NOMO-1 treated with DMSO at 0.1 percent for 48 hours (cell line): ENCODE measurements around the gene BSPRY.
"Not testable (repeated sequence)": the region's sequence is repeated elsewhere in the genome, so short reads cannot be mapped to it uniquely, and the experiment has no call there.

ENCODE experiments used
- DNase-seq: peaks from one replicate; lab custom pipeline; 2025; ENCODE audit not compliant: unreplicated experiment; lab: John Stamatoyannopoulos, UW

The BSPRY gene

GRCh38 chr9:113390192-113390960 lies 41.0 kb downstream of the BSPRY start:
- no peak for DNase-seq

GRCh38 chr9:113391917-113392316 lies 42.6 kb downstream of the BSPRY start:
- no peak for DNase-seq

DNA sequence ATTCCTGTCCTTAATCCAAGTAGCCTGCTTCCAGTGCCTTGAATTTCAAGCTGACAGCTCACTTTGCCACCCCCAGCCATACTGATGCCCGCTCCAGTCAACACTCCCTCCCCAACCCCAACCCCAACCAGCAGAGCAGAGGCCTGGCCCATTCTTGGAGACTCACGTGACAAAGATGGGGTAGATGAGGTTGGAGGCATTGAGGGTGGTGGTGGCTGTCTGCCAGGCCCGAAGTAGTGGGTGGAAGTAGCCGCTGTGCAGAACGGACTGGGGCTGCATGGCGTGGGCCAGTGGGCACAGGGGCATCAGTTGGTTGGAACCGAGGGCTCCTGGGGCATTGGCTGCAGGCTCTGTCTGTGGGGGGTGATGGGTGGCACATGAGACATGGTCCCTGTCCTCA lies 43.9 kb downstream of the BSPRY start:
- no peak for DNase-seq

GRCh38 chr9:113395000-113395861 lies 45.9 kb downstream of the BSPRY start:
- DNase-seq, result no peak

GRCh38 chr9:113397203-113397631 lies 47.9 kb downstream of the BSPRY start:
- DNase-seq, result no peak

DNA sequence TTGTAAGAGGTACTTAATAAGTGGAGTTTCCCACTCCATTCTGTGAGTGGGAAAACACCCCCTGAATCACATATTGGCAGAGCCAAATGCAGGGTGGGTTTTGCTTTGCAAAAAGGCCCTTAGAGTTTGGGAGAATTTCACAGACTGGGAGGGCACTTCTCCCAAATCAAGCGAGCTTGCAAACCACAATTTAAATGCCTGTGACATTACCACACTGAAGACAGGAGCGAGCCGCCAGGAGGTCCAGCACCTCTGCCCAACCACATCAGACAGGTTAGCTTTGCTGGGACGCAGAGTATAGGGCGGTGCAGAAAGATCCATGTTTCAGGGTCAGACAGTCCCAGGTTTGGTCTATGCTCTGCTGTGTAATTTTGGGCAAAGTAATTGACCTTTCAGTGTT lies 49.5 kb downstream of the BSPRY start:
- no peak for DNase-seq

DNA sequence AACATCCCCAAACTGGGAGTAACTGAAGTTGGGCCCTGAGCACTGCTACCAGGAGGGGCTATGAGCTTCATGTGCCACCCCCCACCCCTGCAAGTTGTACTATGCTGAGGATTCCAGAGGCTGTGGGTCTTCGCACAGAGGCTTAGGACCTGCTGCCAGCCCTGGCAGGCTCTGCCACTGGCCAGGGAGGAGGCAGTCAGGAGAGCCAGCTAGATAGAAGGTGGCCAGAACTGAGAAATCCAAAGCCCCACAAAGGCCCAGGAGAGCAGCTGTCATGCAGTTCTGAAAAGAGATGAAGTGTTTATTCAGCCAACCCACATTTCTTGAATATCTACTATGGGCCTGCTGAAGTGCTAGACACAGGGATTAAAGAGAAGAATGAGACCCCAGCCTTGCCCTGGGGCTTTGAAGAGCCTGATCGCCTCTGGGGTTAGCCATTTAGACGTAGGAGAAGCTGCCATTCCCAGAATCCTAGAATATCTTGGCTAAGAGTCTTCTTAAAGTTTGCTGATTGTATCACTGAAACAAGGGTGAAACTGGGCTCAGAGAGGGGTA lies 50.4 kb downstream of the BSPRY start:
- no peak for DNase-seq

- peak; percentile 97 for DNase-seq
Observed at GRCh38 chr9:113401027-113401792, 51.9 kb downstream of the BSPRY start, which contains the start of gene ALAD. TSS of gene ALAD (minus strand) at chr9:113401284. CDS start at chr9:113393559, 7,725 bp downstream.

GRCh38 chr9:113403646-113404045 lies 54.3 kb downstream of the BSPRY start:
- DNase-seq, result peak; percentile 89

DNA sequence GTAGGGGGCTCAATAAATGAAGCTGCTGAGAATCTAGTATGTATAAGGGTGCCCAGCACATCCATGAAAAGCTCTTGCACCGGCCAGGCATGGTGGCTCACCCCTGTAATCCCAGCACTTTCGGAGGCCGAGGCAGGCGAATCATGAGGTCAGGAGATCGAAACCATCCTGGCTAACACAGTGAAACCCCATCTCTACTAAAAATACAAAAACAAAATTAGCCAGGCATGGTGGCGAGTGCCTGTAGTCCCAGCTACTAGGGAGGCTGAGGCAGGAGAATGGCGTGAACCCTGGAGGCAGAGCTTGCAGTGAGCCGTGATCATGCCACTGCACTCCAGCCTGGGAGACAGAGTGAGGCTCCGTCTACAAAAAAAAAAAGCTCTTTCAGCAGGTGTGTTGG lies 57.0 kb downstream of the BSPRY start:
- DNase-seq, result not testable (repeated sequence)

DNA sequence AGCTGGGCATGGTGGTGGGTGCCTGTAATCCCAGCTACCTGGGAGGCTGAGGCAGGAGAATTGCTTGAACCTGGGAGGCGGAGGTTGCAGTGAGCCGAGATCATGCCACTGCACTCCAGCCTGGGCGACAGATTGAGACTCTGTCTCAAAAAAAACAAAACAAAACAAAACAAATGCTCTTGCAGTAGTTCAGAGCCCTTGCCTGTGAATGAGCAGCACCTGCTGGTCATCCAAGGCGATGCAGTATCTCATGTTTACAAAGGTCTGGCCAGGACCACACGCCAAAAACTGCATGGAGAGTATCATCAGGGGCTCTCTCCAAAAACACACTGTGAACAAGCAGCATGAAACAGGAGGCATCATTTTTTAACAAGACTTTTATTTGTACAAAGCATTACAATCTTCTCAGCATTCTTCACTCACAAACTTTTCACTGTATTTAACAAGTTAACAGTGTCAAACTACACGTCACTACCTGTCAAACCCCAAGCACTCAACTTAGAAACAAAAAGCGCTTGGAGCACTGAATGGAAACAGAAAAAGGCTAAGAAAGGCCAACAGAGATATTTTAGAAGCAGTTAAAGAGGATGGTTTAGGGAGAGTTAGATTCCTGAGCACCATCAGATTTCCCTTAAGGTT lies 57.7 kb downstream of the BSPRY start:
- DNase-seq, result peak; percentile 75

DNA sequence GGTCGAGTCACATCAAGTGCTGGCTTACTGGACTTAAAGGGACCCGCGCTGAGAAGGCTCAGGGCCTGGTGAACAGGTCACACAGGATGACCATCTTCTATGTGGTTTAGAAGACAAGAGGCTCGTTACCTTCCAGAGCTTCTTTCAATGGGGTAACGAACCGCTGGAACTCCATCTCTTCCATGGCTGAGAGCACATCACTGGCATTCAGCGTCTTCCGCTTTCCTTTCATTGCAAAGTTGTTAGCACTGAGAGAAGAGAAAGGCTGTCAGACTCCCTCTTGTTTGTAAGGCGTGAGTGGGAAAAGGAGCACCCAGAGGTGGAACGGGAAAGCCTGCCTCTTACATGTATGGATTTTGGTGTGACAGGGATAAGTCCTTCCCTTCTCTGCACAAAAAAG lies 60.1 kb downstream of the BSPRY start:
- DNase-seq, result no peak

DNA sequence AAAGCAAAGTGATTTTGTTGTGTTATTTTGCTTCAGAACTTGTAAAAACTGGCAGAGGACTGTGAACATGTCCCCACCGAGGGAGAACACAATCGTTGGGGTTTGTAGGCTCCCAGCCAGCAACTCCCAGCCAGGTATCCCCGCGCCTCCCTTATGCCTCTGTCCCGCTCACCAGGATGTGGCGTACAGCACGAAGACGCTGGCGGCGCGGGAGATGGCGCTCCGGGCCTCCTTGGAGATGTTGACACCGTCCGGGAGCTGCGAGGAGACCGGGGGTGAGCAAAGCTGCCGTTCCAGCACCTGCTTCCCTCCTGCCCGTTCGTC lies 60.5 kb downstream of the BSPRY start:
- DNase-seq, result peak; percentile 41

DNA sequence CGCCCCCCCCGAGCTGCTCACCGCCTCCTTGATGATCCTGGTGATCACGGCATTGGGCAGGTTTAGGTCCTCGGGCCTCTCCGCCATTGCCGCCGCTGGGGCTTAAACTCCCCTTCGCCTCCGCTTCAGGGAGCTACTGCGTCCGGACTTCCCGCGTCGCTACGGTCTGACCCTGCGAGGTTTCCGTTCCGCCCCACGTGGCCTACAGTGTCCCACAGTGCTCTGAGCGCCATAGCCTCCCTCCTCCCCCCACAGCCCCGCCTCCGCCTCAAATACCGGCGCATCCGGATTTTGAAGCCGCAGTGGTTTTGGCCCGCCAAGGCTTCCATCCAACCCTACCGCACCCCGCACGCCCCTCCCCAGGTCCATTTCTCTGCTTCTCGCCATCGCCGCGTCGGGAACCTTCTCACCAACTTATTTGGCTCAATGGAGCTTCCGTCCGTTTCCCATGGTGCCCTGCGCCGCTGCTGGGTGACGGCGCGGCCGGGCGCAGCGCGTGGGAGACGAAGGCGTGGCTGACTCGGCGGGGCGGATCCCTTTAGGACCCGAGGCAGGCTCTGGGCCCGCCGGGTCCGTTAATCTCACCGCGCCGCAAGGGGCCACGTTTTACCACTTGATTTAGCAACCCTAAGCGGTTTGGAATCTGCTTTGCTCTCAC lies 61.0 kb downstream of the BSPRY start, which contains the start of the genes C9orf43 and POLE3:
TSS of gene C9orf43 (plus strand) at position 541 of the 658 bp plus-strand sequence. CDS start 2,747 bp downstream, outside the sequence.
TSS of gene POLE3 (minus strand) at position 469 of the 658 bp plus-strand sequence. CDS start at position 87, 382 bp downstream.
- peak; percentile 97 for DNase-seq

DNA sequence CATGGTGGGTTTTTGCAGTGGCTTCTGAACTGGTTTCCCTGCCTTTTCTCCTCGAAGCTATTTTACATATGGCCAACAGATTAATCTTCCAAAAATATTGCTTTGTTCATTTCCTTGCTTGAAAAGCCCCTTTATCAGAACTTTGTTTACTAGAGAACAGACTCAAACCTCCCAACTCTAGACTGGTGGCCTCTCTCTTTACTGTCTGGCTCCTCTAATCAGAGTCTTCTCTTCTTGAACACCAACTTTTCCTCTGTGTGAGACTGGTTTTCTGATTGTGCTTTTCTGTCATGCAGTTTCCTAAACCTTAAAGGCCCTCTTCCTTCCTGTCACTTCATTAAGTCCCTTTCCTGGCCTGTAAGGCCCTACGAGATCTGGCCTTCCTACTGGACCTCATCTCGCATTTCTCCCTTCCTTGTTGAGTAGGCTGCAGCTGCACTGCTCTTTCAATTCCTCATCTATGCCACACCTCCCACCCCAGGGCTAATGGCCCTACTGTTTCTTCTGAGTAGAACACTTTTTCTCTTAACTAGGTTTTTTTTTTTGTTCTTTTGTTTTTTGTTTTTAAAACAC lies 66.9 kb downstream of the BSPRY start:
- peak; percentile 88 for DNase-seq

DNA sequence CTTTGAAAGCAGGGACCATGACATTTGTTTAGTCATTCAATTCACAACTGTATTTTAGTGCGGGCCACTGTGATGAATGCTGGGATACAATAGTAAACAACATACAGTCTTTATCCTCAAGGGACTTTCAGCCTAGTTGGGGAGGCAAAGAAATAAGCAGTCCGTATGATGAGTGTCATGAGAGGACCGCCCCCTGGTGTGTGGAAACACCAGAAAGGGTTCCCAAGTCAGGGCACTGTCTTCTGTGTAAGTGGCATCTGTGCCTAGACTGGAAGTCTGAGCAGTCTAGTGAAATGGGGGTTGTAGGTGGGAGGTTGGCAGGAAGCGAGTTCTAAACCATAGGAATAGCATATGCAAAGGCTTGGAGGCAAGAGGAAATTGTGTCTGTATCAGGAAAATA lies 68.0 kb downstream of the BSPRY start:
- no peak for DNase-seq
